NCI-H446 treated with DMSO at 0.1 percent for 48 hours (cell line): ENCODE data around the gene ALS2.

Experiments
- DNase-seq: peaks from one replicate; lab custom pipeline; 2025; lab: John Stamatoyannopoulos, UW

Gene ALS2

GRCh38 chr2:201754717-201755415 is 25.9 kb downstream of the ALS2 start:
- DNase-seq: no peak

- DNase-seq: no peak
These were observed 29.2 kb downstream of the ALS2 start for GRCh38 chr2:201751566-201751965.

DNA sequence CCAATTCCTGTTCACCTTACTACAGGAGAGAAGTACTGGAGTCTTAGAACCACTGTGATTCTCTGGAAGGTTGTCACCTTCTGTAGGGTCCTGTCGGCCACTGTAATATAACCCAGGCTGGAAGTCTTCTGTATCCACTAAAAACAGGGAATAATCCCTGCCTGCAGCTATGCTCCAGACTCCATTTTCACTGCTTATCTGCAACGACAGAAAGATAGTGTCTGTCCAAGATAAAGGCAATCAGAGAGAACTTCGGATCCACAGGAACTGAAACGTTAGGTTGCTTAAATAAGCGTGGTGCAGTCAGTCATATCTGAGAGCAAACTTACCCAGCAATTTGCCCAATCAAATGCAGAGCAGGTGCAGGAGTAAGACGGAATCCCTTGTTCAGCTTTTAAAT is 34.2 kb downstream of the ALS2 start:
- DNase-seq: no peak

DNA sequence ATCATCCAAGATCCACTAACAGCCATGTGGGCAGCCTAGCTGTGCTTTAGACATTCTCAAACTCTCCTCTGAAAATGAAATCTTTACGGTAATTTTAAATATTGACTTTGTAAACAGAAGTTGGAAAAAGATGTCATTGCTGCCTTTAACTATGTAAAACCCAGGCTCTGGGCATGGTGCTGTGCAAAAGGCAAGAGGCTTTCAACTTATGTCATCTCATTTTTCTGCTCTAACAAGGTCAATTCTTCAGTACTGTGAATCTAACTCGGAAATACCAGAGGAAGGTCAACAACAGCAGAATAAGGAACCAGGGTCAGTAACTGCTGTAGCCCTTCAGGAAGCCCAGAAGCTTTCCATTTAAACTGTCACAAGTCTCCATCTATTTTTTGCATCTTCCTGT is 45.2 kb downstream of the ALS2 start:
- no peak for DNase-seq

GRCh38 chr2:201734111-201734510 is 46.6 kb downstream of the ALS2 start:
- DNase-seq: no peak

DNA sequence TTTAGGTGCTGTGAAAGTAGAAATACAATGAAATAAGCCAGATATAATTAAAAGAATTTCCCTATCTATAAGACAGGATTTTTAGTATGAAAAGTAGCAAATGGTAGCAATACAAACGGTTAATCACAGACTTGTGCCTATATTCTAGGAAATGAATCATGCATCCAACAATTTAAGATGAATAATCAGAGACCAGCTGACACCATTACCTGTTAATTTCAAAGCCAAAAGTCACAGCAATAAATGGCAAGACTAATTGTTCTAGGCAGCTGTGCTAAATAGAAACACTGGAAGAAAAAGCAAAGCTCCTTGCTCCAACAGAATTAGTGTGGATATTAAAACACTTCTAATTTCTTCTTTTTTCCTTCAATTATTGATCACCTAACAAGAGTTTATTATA is 47.2 kb downstream of the ALS2 start:
- no peak for DNase-seq

- no peak for DNase-seq
These were observed 50.0 kb downstream of the ALS2 start for GRCh38 chr2:201730651-201731285.

GRCh38 chr2:201715459-201715858 is 65.3 kb downstream of the ALS2 start:
- DNase-seq: no peak

DNA sequence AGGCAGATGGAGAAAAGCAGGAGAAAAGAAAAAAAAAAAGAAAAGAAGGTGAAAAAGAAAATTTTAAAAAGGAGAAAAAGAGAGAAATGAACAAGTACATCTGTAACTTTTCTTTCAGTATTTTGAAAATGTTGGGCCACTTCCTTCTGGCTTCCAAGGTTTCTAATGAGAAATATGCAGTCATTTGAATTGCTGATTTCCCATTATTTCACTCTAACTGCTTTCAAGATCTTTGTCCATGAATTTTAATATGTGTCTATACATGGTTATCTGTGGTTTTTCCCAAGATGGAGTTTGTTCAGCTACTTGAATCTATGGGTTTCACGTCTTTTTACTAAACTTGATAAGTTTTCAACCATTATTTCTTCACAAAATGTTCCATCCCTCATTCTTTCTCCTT is 68.0 kb downstream of the ALS2 start:
- DNase-seq: no peak

DNA sequence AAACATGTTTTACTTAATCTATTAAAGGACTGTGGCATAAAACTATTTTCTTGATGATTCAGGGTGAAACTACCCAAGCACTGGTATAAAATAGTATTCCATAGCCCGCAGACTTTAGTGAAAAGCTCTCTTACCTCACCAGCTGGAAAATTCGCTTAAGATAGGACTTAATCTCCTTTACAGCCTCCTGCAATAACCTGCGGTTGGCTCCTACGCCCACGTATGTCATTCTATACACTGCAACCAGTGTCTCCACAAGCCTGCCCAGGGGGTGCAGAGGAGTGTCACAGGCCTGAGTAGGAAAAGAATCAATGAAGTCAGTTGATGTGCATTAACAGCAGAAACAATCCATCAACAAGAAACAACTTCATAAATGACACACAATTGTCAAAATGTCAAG is 71.0 kb downstream of the ALS2 start:
- no peak for DNase-seq

DNA sequence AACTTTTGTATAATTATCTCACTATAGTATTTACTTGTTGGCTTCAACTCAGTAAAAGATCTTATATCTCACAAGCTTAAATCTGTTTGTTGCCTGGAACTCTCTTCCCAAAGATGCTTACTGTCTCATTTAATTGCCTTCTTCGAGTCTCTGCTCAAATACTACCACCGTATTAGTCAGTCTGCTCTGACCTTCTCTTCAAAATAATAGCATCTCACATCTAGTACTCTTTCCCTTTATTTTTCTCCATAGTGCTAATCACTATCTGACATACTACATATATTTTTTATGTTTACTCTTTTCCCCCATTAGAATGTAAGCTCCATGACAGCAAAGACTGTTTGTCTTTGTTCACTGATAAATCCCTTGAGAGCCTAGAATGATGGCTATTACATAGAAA is 71.7 kb downstream of the ALS2 start:
- no peak for DNase-seq

- DNase-seq: no peak
These were observed 73.0 kb downstream of the ALS2 start for GRCh38 chr2:201707753-201708152.

DNA sequence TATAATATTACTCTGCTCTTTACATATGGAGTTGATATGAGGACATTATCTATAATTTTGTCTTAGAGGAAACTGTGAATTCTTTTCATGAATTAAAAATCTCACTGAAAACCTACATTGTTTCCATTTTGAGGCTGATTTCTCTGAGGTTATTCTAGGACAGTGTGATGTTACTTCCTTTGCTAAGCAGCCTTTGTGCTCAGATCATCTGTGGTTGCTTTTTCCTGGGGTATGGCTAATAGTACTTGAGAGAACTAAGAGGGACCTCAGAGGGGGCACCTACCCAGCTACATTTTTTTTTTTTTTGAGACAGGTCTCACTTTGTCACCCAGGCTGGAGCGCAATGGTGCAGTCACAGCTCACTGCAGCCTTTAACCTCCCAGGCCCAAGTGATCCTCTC is 73.6 kb downstream of the ALS2 start:
- no peak for DNase-seq

DNA sequence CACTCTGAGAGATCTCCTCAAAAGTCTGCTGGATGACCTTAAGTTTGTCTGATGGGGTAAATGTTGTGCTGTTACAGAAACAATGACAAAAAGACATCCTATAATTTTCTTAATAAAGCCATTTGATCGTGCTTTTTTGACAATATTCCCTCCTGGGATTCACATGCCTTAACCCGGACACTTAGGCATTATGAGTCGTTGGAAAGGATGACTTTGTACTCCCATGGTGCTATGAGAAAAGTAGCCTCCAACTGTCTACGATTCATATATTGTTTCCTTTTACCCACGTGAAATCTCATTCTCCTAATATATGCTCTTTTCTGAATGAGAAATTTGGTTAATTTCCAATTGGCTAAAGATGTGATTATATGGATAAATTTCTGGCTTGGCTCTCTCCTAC is 76.2 kb downstream of the ALS2 start:
- no peak for DNase-seq

GRCh38 chr2:201701646-201702045 is 79.1 kb downstream of the ALS2 start:
- no peak for DNase-seq

- DNase-seq: no peak
These were observed 81.3 kb downstream of the ALS2 start for GRCh38 chr2:201699416-201699815.

DNA sequence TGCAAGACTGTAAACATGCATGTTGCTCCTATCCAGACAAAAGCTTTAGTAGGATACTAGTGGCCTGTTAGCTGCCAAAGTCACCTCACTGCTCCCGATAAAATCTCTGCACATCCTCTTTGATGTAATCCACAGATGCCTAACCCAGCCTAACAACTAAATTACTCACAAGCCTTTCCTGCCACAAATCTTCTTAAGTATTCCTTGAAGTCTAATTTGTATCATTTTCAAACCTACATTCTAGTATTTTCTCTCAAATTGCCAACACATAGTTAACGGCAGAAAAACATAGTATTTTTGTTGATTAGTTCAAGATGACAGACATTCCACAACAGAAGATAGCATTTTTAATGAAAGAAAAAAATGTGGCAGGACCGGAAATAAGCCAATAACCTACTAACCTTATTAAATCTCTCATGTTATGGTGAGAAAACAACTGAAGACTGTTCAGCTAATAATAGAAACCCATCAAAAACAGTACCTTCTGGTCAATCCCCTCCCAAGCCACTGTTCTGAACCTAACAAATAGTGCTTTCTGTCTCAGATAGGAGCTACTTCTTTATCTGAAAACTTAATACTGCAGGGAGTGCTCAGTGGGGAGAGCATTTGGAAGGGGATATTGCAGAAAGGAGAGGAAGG is 82.0 kb downstream of the ALS2 start, which contains the start of gene MPP4:
TSS of gene MPP4 (minus strand) at position 57 of the 639 bp plus-strand sequence. CDS start 4,690 bp downstream, outside the sequence.
- no peak for DNase-seq

DNA sequence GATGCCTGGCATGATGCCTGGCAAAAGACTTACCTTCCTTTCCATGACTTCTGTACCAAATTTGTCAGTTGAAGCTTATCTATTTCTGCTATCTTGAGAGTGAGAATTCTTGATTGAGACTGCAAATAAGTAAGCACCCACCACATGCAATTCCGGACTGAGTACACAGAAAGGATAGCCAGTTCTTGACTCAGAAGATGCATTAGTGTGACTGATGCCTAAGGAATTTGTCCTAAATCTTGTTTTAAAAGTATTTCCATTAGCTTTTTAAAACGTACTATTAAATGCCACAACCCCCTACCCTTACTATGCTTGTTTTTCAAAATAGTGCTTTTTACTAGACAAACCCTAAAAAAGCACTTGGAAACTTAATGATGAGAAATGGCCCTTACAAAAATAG is 82.8 kb downstream of the ALS2 start:
- DNase-seq: no peak

- DNase-seq: peak; percentile 37
These were observed 84.5 kb downstream of the ALS2 start for GRCh38 chr2:201696151-201696659.

DNA sequence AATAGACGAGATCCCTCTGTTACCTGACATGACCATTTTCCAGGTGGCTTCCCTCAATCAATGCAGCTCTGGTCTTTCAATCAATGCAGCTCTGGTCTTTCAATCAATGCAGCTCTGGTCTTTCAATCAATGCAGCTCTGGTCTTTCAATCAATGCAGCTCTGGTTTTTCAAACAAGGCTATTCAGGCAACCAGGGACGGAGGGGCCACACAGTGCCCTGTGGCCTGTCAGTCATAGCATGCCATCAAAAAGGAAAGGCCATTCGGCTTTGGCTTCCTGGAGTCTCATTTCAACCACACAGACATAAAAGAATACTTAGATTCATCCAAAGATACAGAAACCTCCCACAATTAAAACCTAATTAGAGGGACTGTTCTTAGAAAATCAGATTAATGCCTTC is 95.6 kb downstream of the ALS2 start:
- no peak for DNase-seq

- no peak for DNase-seq
These were observed 100.0 kb downstream of the ALS2 start for GRCh38 chr2:201680743-201681142.

DNA sequence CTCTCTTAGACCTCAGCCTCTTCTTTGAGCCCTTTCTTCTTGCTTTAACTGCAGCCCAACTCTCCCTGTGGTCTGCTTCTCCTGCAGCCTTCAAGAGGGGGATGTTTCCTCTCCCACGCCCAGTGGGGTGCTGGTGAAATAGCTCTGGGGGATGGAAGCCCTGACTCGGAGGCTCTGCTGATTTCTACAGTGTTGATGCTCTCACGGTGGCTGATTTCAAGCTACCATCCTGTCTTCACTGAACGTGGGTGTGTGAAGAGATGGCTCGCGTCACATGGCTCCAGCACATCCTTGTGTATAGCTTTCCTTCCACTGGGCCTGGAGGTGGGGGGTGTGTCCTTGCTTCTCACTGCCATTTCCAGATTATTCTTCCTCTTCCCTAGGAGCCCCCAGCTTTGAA is 102.3 kb downstream of the ALS2 start:
- no peak for DNase-seq

GRCh38 chr2:201675454-201675853 is 105.3 kb downstream of the ALS2 start:
- no peak for DNase-seq
